T-helper 1 cell treated with Interleukin-12 subunit alpha and Interleukin-12 subunit beta and Interleukin-4 antibody, amounts not matched to agents 30 ng/mL and 1 ng/mL, for 36 hours (primary cell): ENCODE data around the gene MARCHF10. TPM values are rescaled to one million over a fixed set of nuclear protein-coding genes. Genes with fewer than 3 reads are reported as not detected.
"Not testable (repeated sequence)": the region's sequence is repeated elsewhere in the genome, so short reads cannot be mapped to it uniquely, and the experiment has no call there.

ENCODE experiments used
- intact Hi-C: fragments of 100-400 bp; cut with micrococcal nuclease; formaldehyde crosslinking; loops from one replicate; pipeline ENCODE4 v1.15.1; 2024
- total RNA-seq: library from RNA; stranded (reverse); gene quantifications from 2 replicates; pipeline ENCODE4 v1.2.3, GENCODE V29; 2022

Gene MARCHF10
- total RNA-seq, 1 donor from 2014 or later = not detected

- intact Hi-C loops = loop anchor here (5.0 kb wide), 1 partner anchor 149 kb away; no protein-coding TSS in a partner anchor
These were observed 107.0 kb downstream of the MARCHF10 start for GRCh38 chr17:62700964-62701705.

GRCh38 chr17:62698459-62698858 lies 109.7 kb downstream of the MARCHF10 start:
- intact Hi-C loops = not testable (repeated sequence)

DNA sequence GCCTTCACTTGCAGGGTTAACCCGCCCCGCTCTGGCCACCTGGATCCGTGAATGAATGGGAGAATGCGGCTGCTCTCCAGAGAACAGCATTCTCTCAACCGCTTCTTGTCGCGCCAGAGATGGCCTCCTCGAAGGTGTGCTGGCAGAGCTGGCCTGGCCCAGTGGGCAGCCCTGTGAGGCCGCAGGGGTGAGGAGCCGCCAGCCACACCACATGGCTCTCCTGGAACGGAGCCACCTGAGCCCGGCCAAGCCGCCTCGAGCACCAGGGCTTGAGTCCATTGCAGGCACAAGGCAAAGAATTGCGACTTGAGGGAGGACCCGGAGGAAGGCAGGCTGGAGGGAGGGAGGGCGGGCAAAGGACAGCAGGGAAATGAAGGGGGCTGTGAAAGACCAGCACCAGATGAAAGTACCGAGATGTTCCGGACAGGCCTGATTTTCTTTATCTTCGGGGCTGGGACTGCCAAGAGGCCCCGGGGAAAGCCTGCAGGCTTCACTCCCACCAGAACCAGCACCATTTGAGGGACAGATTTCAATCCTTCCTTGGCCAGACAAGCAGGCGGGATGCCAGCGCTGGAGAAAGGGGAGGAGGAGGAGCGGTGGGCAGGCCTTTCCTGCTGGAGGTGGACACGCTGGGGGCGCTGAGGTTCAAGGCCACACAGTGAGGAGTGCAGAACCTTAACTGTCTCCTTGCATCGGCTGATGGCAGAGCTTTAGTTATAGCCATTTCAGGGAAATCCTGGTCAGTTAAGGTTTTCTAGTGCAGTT lies 111.2 kb downstream of the MARCHF10 start:
- intact Hi-C loops = no loop called here

DNA sequence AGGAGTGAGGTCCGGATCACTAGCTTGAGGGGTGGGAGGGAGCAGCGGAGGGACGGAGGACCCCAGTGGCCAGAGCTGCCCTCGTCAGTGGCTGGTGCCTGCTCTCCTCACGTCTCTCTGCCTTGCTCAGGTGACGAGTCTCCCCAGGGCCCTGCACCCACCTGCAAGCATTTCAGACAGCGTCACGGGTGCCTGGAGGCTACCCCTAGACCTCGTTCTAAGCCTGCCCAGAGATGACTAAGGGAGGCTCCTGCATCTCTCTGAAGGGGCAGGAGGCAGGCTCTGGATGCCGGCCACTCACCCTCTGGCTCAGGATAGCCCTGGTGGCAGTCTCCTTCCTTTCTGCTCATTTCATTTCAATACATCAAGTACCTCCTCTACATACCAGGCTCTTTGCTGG lies 111.9 kb downstream of the MARCHF10 start:
- intact Hi-C loops = no loop called here

GRCh38 chr17:62695093-62695738 lies 112.9 kb downstream of the MARCHF10 start:
- intact Hi-C loops = not testable (repeated sequence)

- intact Hi-C loops = no loop called here
These were observed 114.3 kb downstream of the MARCHF10 start for GRCh38 chr17:62693616-62694409.

- intact Hi-C loops = no loop called here
These were observed 115.2 kb downstream of the MARCHF10 start for GRCh38 chr17:62692721-62693431.

DNA sequence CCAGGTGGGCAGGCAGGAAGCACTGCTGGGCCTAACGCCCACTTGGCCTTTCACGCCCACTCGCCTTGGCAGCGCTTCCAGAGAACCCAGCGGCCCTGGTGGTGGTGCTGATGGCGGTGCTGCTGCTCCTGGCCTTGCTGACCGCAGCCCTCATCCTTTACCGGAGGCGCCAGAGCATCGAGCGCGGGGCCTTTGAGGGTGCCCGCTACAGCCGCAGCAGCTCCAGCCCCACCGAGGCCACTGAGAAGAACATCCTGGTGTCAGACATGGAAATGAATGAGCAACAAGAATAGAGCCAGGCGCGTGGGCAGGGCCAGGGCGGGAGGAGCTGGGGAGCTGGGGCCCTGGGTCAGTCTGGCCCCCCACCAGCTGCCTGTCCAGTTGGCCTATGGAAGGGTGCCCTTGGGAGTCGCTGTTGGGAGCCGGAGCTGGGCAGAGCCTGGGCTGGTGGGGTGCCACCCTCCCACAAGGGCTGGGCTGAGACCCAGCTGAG lies 115.9 kb downstream of the MARCHF10 start:
- intact Hi-C loops = no loop called here

DNA sequence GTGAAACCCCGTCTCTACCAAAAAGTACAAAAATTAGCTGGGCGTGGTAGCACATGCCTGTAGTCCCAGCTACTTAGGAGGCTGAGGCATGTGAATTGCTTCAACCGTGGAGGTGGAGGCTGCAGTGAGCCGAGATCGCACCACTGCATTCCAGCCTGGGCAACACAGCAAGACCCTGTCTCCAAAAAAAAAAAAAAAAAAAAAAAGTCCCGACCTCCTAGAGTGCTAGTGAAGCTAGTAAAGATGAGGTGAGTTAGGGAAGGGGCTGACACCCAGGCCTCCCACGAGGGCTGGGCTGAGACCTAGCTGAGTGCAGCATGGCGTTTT lies 116.6 kb downstream of the MARCHF10 start:
- intact Hi-C loops = not testable (repeated sequence)

- intact Hi-C loops = no loop called here
These were observed 117.8 kb downstream of the MARCHF10 start for GRCh38 chr17:62690168-62690897.

DNA sequence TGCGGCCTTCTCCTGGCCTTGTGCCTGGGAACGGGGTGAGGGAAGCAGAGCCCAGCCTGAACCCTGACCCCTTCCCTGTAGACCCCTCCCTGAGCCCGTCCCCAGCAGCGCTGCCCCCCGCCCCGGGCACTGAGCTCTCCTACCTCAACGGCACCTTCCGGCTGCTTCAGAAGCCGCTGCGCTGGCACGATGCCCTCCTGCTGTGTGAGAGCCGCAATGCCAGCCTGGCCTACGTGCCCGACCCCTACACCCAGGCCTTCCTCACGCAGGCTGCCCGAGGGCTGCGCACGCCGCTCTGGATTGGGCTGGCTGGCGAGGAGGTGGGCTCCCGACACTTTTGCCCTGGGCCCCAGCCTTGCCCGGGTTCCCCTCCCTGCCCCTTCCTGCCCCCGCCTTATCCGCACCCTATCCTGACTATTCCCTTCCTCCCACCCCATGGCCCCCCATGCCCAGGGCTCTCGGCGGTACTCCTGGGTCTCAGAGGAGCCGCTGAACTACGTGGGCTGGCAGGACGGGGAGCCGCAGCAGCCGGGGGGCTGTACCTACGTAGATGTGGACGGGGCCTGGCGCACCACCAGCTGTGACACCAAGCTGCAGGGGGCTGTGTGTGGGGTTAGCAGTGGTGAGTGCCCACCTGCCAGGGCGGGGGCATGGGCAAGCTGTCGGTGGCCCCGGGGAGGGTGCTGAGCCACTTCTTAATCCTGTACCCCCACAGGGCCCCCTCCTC lies 118.5 kb downstream of the MARCHF10 start:
- intact Hi-C loops = no loop called here

- intact Hi-C loops = no loop called here
These were observed 119.5 kb downstream of the MARCHF10 start for GRCh38 chr17:62688398-62689160.

DNA sequence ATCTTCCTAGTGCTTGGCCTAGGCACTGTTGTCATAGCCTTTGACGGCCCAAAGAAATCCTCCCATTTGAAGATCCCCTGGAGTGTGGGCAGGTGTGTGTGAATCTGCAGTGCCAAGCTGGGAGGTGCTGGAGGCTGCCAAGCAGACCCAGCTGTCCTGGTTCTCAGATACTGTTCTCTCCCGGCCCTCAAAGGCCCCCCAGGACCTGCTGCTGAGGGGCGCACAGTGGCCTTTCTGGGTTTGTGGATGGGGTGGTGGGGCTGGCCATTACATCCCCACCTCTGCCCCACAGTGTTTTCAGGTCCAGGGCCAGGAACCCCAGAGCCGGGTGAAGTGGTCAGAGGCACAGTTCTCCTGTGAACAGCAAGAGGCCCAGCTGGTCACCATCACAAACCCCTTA lies 120.1 kb downstream of the MARCHF10 start:
- intact Hi-C loops = no loop called here

- intact Hi-C loops = no loop called here
These were observed 123.9 kb downstream of the MARCHF10 start for GRCh38 chr17:62684179-62684578.

DNA sequence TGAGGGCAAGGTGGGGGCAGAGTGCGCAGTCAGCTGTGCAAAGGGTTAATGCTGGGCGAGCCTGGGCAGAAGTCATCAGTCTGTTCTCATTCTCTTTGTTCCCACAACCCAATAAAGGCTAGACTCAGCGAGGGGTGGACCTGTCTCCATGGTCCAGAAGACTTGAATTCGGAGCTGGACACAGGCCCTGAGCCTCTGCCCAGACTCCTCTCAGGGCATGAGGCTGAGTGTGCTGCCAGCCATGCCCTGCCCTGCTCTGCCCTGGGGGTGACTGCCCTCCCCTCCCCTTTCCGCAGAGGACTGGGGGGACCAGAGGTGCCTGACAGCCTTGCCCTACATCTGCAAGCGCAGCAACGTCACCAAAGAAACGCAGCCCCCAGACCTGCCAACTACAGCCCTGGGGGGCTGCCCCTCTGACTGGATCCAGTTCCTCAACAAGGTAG lies 126.2 kb downstream of the MARCHF10 start:
- intact Hi-C loops = no loop called here

- intact Hi-C loops = no loop called here
These were observed 126.8 kb downstream of the MARCHF10 start for GRCh38 chr17:62681061-62681938.

DNA sequence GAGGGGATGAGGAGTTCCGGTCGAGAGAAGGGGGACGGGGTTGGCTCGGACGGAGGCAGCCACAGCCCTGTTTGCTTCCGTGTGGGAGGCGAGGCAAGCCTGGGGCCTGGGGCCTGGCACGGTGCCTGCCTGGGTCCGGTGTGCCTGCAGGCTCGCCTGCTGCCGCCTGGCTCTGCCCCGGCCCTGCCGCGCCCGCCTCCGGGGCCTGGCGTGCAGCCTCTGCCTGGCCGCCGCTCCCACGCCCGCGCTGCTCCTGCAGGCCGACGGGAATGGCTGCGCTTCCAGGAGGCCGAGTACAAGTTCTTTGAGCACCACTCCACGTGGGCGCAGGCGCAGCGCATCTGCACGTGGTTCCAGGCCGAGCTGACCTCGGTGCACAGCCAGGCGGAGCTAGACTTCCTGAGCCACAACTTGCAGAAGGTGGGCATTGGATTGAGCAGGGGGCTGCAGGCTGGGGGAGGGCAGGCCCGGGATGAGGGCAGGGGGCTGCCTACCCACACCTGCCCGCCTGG lies 127.5 kb downstream of the MARCHF10 start:
- intact Hi-C loops = no loop called here
